Measurements from ENCODE around the gene OR4S2. TPM values are rescaled to one million over a fixed set of nuclear protein-coding genes. Genes with fewer than 3 reads are reported as not detected.

The OR4S2 gene
- total RNA-seq, result not detected
- not detected for polyA plus RNA-seq
- long read RNA-seq, donor 1, result 0 reads
- long read RNA-seq, donor 2, result 0 reads
- long read RNA-seq, donor 3, result 0 reads

DNA sequence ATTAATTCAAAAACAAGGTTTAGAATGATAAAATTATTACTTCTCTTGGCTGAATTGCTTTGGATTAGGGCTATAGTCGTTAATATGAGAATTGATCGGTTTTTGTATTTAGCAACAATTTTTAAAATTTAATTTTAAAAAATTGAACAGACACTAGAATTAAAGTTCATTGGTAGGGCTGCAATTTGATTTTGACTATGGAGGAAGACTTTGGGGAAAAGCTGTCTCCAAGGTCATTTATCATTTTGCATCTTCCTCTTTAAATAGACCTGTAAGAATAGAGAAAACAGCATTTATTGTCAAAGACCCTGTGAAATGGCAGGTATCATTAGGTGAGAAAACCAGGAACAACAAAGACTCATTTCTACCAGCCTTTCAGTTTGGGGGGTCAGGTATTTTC is at the start of gene OR4S2:
TSS of gene OR4S2 (plus strand) at position 301 of the 400 bp plus-strand sequence. CDS start 2,577 bp downstream, outside the sequence.
- ATAC-seq (no peak), DNase-seq (no peak)
- Histone ChIP-seq H3K27me3 (no peaks in the 10 kb centered on the region), H3K4me1 (no peaks in the 10 kb centered on the region), H3K27ac (no peak within 1 kb of the TSS), H3K36me3 (no peaks in the 10 kb centered on the region), H3K9me3 (peaks cover 0 to 13% (median 0%) of the 10 kb centered on the region in 11 donors), H3K4me3 (no peak within 1 kb of the TSS)
- TF ChIP-seq CTCF (IDR thresholded peaks at IDR 0.05), result no peak
- WGBS, 2 donors, result 61 to 74% methylated on average over 2 of the region's 2 CpGs
- intact Hi-C loops (cut with DNase I), result no loop called here

DNA sequence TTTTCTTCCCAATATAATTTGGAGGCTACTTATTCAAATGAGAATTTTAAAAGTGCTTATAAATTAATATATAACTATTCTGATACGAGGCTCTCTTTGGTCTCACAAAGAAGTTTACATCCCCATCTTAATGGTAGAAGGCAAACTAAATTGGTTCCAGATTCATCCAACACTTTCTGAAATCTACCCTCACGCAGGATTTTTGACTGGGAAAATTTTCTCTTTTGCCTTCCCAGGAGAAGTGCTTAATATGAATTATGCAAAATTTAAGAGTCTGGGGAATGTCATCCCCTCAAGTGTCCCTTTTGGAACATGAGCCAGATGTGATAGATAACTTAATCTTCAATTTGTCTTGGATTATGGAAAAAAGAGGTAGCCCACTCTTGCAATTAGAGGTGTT is 40.6 kb upstream of the OR4S2 start, which contains the start of gene OR4C11:
TSS of gene OR4C11 (minus strand) at position 101 of the 400 bp plus-strand sequence. CDS start 3,272 bp downstream, outside the sequence.
- ATAC-seq (no peak), DNase-seq (no peak)
- H3K4me3 ChIP-seq, result no peak within 1 kb of the TSS
- no peaks in the 10 kb centered on the region for H3K4me1 ChIP-seq
- H3K9me3 ChIP-seq, result peaks cover 0 to 6% (median 0%) of the 10 kb centered on the region in 11 donors
- WGBS, 2 donors, result 40 to 48% methylated on average over 2 of the region's 2 CpGs
- no peaks in the 10 kb centered on the region for H3K36me3 ChIP-seq
- no peak within 1 kb of the TSS for H3K27ac ChIP-seq
- no peaks in the 10 kb centered on the region for H3K27me3 ChIP-seq
- no peak for TF ChIP-seq CTCF (IDR thresholded peaks at IDR 0.05)
- intact Hi-C loops (cut with DNase I), result loop anchor here in 1 of 10 donors (10.0 kb wide), 1 partner anchor 57 kb away; the partner anchor contains the start of gene OR4C6

- DNase-seq (no peak), ATAC-seq (no peak)
- H3K27me3 ChIP-seq, result no peaks in the 10 kb centered on the region
- H3K36me3 ChIP-seq, result no peaks in the 10 kb centered on the region
- TF ChIP-seq CTCF (IDR thresholded peaks at IDR 0.05), result no peak
- intact Hi-C loops (cut with DNase I), result no loop called here
- WGBS, 2 donors, result 76 to 92% methylated on average over 1 of the region's 1 CpG
- H3K4me1 ChIP-seq, result no peaks in the 10 kb centered on the region
- H3K9me3 ChIP-seq, result peaks cover 0 to 59% (median 0%) of the 10 kb centered on the region in 11 donors
- H3K4me3 ChIP-seq, result no peak overlapping the region
- no peak overlapping the region for H3K27ac ChIP-seq
Measured at GRCh38 chr11:55624531-55624930, 23.6 kb upstream of the OR4S2 start.

DNA sequence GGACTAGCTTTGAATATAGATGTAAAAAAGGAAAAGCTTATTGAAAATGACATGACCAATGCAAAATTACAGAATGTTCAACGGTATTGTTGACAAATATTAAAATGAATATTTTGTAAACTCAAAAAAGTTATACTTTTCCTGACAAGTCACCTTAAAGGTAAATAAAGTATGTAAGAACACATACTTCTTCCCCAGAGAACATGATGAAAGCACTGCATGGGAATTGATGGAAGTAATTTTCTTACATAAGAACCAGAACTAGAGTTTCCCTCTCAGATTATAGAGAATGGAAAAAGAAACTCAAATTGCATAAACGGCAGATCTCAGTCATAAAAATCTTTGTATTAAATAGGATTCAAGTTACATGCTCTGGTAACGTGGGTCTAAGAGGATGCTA is 13.3 kb upstream of the OR4S2 start, which contains the start of gene OR4P4:
TSS of gene OR4P4 (plus strand) at position 301 of the 400 bp plus-strand sequence.
- TF ChIP-seq CTCF (IDR thresholded peaks at IDR 0.05), result no peak
- Histone ChIP-seq H3K27me3 (no peaks in the 10 kb centered on the region), H3K27ac (no peak within 1 kb of the TSS), H3K9me3 (peaks cover 0 to 33% (median 0%) of the 10 kb centered on the region in 11 donors), H3K4me3 (no peak within 1 kb of the TSS), H3K4me1 (no peaks in the 10 kb centered on the region), H3K36me3 (no peaks in the 10 kb centered on the region)
- no peak for DNase-seq
- intact Hi-C loops (cut with DNase I), result no loop called here
- WGBS, 2 donors, result 40% methylated on average over 3 of the region's 3 CpGs
- ATAC-seq, result no peak
